ENCODE measurements around the gene BFSP1.

Gene BFSP1

GRCh38 chr20:17457079-17457478 lies 74.1 kb downstream of the BFSP1 start:
- TF ChIP-seq CTCF (IDR thresholded peaks at IDR 0.05; ENCODE audit: low read depth, low read length): no peak

DNA sequence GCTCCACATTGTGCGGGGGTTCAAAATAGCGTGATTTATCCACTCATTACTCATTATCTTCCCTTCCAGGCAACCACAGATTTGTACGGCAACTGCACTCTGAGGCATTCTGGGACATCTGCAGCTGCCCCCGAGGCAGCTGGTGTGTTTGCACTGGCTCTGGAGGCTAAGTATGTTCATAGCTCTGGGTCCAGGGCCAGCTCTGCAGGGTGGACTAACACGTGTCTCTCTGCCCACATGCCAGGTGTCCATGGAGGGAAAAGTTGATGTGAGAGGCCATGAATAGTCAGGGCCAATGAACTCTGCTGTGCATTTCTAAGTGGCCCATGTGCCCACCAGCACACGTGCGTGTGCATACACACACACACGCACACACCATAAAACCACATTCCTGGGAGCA lies 74.9 kb downstream of the BFSP1 start:
- no peak for TF ChIP-seq CTCF (IDR thresholded peaks at IDR 0.05; ENCODE audit: low read depth, low read length)
- H3K4me3 ChIP-seq (ENCODE audit: low read depth, low read length): no peak overlapping the region

More at GRCh38 chr20:17457079-17457478, 74.1 kb downstream of the BFSP1 start:
- H3K4me3 ChIP-seq (ENCODE audit: low read depth, low read length): no peak overlapping the region

DNA sequence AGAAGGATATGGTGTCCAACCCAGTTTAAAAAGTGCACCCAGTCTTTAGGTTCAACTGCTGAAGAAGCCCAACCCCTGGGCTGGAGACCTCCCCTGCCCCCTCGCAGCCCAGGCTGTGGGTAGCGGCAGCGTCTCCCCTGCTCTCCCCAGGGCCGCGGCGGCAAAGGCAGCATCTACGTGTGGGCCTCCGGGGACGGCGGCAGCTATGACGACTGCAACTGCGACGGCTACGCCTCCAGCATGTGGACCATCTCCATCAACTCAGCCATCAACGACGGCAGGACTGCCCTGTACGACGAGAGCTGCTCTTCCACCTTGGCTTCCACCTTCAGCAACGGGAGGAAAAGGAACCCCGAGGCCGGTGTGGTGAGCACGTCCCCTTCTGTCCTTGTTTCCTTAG lies 77.6 kb downstream of the BFSP1 start:
- TF ChIP-seq CTCF (IDR thresholded peaks at IDR 0.05; ENCODE audit: low read depth, low read length): no peak
- no peak overlapping the region for H3K4me3 ChIP-seq (ENCODE audit: low read depth, low read length)

DNA sequence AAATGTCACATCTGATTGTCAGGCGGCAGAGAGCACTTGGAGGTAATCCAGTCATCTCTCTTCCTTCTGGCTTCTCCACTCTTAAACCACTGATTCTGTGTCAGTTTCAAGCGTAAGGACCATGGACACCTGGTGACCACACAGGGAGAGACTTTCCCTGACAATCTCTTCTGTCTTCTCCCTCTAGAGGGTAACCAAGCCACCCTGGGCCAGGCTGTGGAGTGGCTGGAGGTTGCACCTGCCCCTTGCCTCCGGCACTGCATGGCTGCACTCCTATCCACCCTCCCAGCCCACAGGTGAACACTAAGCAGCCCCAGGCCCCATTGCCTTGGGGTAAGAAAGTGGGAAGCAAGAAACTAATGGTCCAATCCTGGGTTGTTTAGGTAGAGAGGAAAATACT lies 78.7 kb downstream of the BFSP1 start:
- no peak overlapping the region for H3K4me3 ChIP-seq (ENCODE audit: low read depth, low read length)
- TF ChIP-seq CTCF (IDR thresholded peaks at IDR 0.05; ENCODE audit: low read depth, low read length): no peak

- H3K4me3 ChIP-seq (ENCODE audit: low read depth, low read length): no peak overlapping the region
- no peak for TF ChIP-seq CTCF (IDR thresholded peaks at IDR 0.05; ENCODE audit: low read depth, low read length)
These were observed 82.1 kb downstream of the BFSP1 start for GRCh38 chr20:17449031-17449430.

DNA sequence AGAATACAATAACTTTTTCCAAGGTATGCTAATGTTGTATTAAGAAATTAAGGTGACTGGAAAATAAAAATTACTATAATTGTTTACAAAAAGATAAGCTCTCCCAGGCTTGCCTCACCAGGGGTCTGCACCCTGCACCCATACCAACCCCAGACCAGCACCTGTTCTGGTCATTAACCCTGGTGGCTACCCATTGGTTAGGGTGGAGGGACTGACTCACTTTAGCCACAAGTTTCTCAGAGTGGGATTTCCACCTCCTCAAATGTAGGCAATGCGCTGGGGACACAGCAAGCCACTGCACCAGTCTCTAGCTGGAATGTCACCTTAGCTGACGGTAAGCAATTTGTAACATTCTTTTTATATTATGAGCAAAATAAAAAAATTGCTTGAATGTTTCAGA lies 83.1 kb downstream of the BFSP1 start:
- H3K4me3 ChIP-seq (ENCODE audit: low read depth, low read length): no peak overlapping the region
- no peak for TF ChIP-seq CTCF (IDR thresholded peaks at IDR 0.05; ENCODE audit: low read depth, low read length)

- no peak for TF ChIP-seq CTCF (IDR thresholded peaks at IDR 0.05; ENCODE audit: low read depth, low read length)
- no peak overlapping the region for H3K4me3 ChIP-seq (ENCODE audit: low read depth, low read length)
These were observed 85.0 kb downstream of the BFSP1 start for GRCh38 chr20:17446171-17446570.

Measured in WI38 (cell line).